GM18867 (cell line): ENCODE results near the gene SLC25A27.
"Not testable (repeated sequence)": the region's sequence is repeated elsewhere in the genome, so short reads cannot be mapped to it uniquely, and the experiment has no call there.

Source experiments
- ATAC-seq: cut with Tn5 transposase; IDR thresholded peaks from one replicate; pipeline ENCODE4 v1.9.1; 2021; ENCODE audit warnings: mild to moderate bottlenecking, moderate library complexity; ENCODE audit not compliant: unreplicated experiment

The SLC25A27 gene

GRCh38 chr6:46652603-46653438 is at the start of gene SLC25A27, which contains the start of gene CYP39A1:
Gene SLC25A27, plus strand, starts transcription at chr6:46652975. Its CDS starts 218 bp downstream, at chr6:46653193.
Gene CYP39A1, minus strand, starts transcription at chr6:46652818. Its CDS starts 236 bp downstream, at chr6:46652582.
- peak; percentile 100 for ATAC-seq

- ATAC-seq = peak; percentile 75
Measured at GRCh38 chr6:46605091-46605797, 47.5 kb upstream of the SLC25A27 start.

GRCh38 chr6:46606338-46606737 is 46.4 kb upstream of the SLC25A27 start:
- no peak for ATAC-seq

- ATAC-seq = no peak
Measured at GRCh38 chr6:46610862-46611553, 41.8 kb upstream of the SLC25A27 start.

GRCh38 chr6:46612645-46613044 is 40.1 kb upstream of the SLC25A27 start:
- no peak for ATAC-seq

GRCh38 chr6:46618726-46619125 is 34.0 kb upstream of the SLC25A27 start:
- ATAC-seq = no peak

GRCh38 chr6:46626228-46626909 is 26.4 kb upstream of the SLC25A27 start:
- peak; percentile 80 for ATAC-seq

GRCh38 chr6:46626976-46627375 is 25.8 kb upstream of the SLC25A27 start:
- no peak for ATAC-seq

GRCh38 chr6:46628498-46628897 is 24.3 kb upstream of the SLC25A27 start:
- ATAC-seq = no peak

GRCh38 chr6:46628976-46629375 is 23.8 kb upstream of the SLC25A27 start:
- no peak for ATAC-seq

GRCh38 chr6:46629691-46630090 is 23.1 kb upstream of the SLC25A27 start:
- no peak for ATAC-seq

GRCh38 chr6:46632053-46632452 is 20.7 kb upstream of the SLC25A27 start:
- ATAC-seq = no peak

- no peak for ATAC-seq
Measured at GRCh38 chr6:46635462-46635861, 17.3 kb upstream of the SLC25A27 start.

GRCh38 chr6:46637145-46637544 is 15.6 kb upstream of the SLC25A27 start:
- no peak for ATAC-seq

GRCh38 chr6:46637933-46638332 is 14.8 kb upstream of the SLC25A27 start:
- no peak for ATAC-seq

- no peak for ATAC-seq
Measured at GRCh38 chr6:46638650-46639049, 14.1 kb upstream of the SLC25A27 start.

- ATAC-seq = no peak
Measured at GRCh38 chr6:46642928-46643751, 9.6 kb upstream of the SLC25A27 start.

- ATAC-seq = no peak
Measured at GRCh38 chr6:46645265-46645664, 7.5 kb upstream of the SLC25A27 start.

- not testable (repeated sequence) for ATAC-seq
Measured at GRCh38 chr6:46648108-46648507, 4.7 kb upstream of the SLC25A27 start.
